Mesothelial cell of epicardium (in vitro differentiated cells): Measurements from ENCODE around the gene NPHP4. TPM values are rescaled to one million over a fixed set of nuclear protein-coding genes. Genes with fewer than 3 reads are reported as not detected.
"Not testable (repeated sequence)": the region's sequence is repeated elsewhere in the genome, so short reads cannot be mapped to it uniquely, and the experiment has no call there.

ENCODE experiments used
- DNase-seq, 2 experiments: peaks; one replicate each; pipeline ENCODE4 v3.0.0; 2021; ENCODE audit warnings: low spot score in 2 of 2; ENCODE audit not compliant: unreplicated experiment in 2 of 2
- H3K27ac Mint-ChIP-seq: 2 replicates; pipeline ENCODE4 v1.8.0; 2021; ENCODE audit warnings: mixed read lengths
- H3K27me3 Mint-ChIP-seq: 2 replicates; pipeline ENCODE4 v1.8.0; 2021; ENCODE audit warnings: low read depth, mixed read lengths
- H3K36me3 Mint-ChIP-seq: 2 replicates; pipeline ENCODE4 v1.8.0; 2021; ENCODE audit warnings: mixed read lengths
- H3K4me1 Mint-ChIP-seq: 2 replicates; pipeline ENCODE4 v1.8.0; 2021; ENCODE audit warnings: mixed read lengths
- H3K4me3 Mint-ChIP-seq: 2 replicates; pipeline ENCODE4 v1.8.0; 2021; ENCODE audit warnings: mild to moderate bottlenecking, moderate library complexity, mixed read lengths
- H3K9me3 Mint-ChIP-seq: 2 replicates; pipeline ENCODE4 v1.8.0; 2021; ENCODE audit warnings: mixed read lengths
- CTCF ChIP-seq: fragments of 200-600 bp; sonication (generic); IDR thresholded peaks from one replicate; pipeline ENCODE4 v1.5.0; 2021; ENCODE audit warnings: antibody characterized with exemption; ENCODE audit not compliant: unreplicated experiment
- total RNA-seq: library from RNA; stranded (reverse); gene quantifications from 3 replicates; pipeline ENCODE4 v1.2.1, GENCODE V29; 2021

The NPHP4 gene
- total RNA-seq, 1 donor from 2014 or later, result 16.4 TPM

- no peak for TF ChIP-seq CTCF
- H3K27ac Mint-ChIP-seq, result no peak overlapping the region
- no peaks in the 10 kb centered on the region for H3K4me1 Mint-ChIP-seq
- H3K36me3 Mint-ChIP-seq, result peaks cover 23% of the 10 kb centered on the region
- no peaks in the 10 kb centered on the region for H3K27me3 Mint-ChIP-seq
- H3K9me3 Mint-ChIP-seq, result peaks cover 4% of the 10 kb centered on the region
- H3K4me3 Mint-ChIP-seq, result no peak overlapping the region
- DNase-seq, result no peak
Measured at GRCh38 chr1:5933050-5933449, 59.2 kb downstream of the NPHP4 start.

- no peak for DNase-seq
- H3K36me3 Mint-ChIP-seq, result peaks cover 34% of the 10 kb centered on the region
- H3K4me3 Mint-ChIP-seq, result no peak overlapping the region
- no peak overlapping the region for H3K27ac Mint-ChIP-seq
- TF ChIP-seq CTCF, result no peak
- H3K4me1 Mint-ChIP-seq, result no peaks in the 10 kb centered on the region
- H3K9me3 Mint-ChIP-seq, result peaks cover 8% of the 10 kb centered on the region
- H3K27me3 Mint-ChIP-seq, result no peaks in the 10 kb centered on the region
Measured at GRCh38 chr1:5928714-5929400, 63.4 kb downstream of the NPHP4 start.

- no peak for TF ChIP-seq CTCF
- Mint-ChIP-seq H3K4me1 (no peaks in the 10 kb centered on the region), H3K27me3 (no peaks in the 10 kb centered on the region), H3K27ac (no peak overlapping the region), H3K36me3 (peaks cover 32% of the 10 kb centered on the region), H3K4me3 (no peak overlapping the region), H3K9me3 (peaks cover 10% of the 10 kb centered on the region)
- DNase-seq, result peak in 1 of 2 experiments; percentile 24
Measured at GRCh38 chr1:5927506-5928370, 64.5 kb downstream of the NPHP4 start.

- no peaks in the 10 kb centered on the region for H3K4me1 Mint-ChIP-seq
- no peak for DNase-seq
- no peak overlapping the region for H3K4me3 Mint-ChIP-seq
- H3K9me3 Mint-ChIP-seq, result peaks cover 10% of the 10 kb centered on the region
- TF ChIP-seq CTCF, result no peak
- no peaks in the 10 kb centered on the region for H3K27me3 Mint-ChIP-seq
- H3K36me3 Mint-ChIP-seq, result peaks cover 28% of the 10 kb centered on the region
- H3K27ac Mint-ChIP-seq, result no peak overlapping the region
Measured at GRCh38 chr1:5926686-5927435, 65.4 kb downstream of the NPHP4 start.

GRCh38 chr1:5922700-5923330, 69.4 kb downstream of the NPHP4 start:
- not testable (repeated sequence) for H3K27me3 Mint-ChIP-seq, H3K27ac Mint-ChIP-seq, DNase-seq, H3K4me3 Mint-ChIP-seq, H3K4me1 Mint-ChIP-seq, H3K9me3 Mint-ChIP-seq
- H3K36me3 Mint-ChIP-seq, result peaks cover 16% of the 10 kb centered on the region
